Inflammatory macrophage (primary cell): ENCODE measurements around the gene HPS1.
A peak's percentile ranks its signal among the peaks of the same experiment; 100 is the strongest.

Experiments
- DNase-seq, 2 donors: peaks; one replicate each; pipeline ENCODE4 v3.0.0-alpha.2; 2020 to 2022

Gene HPS1

DNA sequence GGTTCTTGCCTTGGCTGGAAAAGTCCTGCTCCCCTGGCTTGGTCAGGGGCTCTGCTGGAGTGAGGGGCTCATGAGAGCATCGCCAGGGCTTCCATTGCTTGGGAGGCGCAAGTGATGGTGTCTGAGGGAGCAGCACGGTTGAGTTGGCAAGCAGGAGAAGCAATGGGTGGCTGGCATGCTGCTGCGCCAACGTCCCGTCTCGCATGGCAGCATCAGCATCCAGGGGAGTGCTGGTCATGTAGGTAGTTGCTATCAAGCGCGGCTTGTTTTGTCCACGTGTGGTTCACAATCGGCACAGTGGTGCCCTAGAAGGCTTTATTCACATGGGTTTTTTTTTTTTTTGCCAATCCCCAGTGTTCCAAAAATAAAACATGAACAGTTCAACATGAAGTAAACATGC, 35.6 kb downstream of the HPS1 start:
- DNase-seq: no peak

DNA sequence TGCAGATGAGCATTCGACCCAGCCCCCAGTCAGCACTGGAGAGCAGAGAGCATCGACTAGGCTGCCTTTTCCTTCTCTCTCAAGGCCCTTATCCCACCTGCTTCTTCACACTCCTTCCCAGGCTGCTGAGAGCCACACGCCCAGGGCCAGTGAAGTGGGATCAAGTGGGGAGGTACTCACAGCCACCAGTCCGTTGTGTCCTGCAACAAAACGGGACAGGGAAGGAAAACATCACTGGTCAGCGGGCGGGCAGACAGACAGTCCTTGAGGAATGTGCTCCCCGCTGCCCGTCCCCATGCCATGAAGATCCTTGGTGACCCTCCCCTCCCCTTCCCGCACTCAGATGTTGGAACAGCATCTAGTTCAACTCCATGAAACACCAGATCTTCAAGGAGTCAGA, 36.0 kb downstream of the HPS1 start:
- no peak for DNase-seq

GRCh38 chr10:98410135-98410743, 36.5 kb downstream of the HPS1 start:
- no peak for DNase-seq

- DNase-seq: no peak
Observed at GRCh38 chr10:98408799-98409198, 37.9 kb downstream of the HPS1 start.

DNA sequence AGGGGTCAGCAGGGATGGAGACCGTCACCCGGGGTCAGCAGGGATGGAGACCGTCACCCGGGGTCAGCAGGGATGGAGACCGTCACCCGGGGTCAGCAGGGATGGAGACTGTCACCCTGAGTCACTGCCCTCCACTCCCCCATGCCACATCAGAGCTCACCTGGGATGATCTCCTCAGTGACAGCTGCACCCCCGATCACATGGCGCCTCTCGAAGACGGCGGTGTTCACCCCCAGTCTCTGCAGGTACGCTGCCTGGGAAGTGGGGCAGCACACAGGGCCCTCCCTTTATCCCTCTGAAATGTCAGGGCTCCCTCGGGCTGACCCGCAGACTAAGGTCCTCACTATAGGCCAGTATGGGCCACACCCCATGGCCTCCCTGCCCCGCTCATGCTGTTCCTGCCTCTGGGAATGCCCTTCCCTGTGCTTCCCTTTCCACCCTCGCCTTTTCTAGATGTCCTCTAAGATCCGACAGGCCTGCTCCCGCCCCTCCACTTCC, 38.9 kb downstream of the HPS1 start:
- DNase-seq: no peak

DNA sequence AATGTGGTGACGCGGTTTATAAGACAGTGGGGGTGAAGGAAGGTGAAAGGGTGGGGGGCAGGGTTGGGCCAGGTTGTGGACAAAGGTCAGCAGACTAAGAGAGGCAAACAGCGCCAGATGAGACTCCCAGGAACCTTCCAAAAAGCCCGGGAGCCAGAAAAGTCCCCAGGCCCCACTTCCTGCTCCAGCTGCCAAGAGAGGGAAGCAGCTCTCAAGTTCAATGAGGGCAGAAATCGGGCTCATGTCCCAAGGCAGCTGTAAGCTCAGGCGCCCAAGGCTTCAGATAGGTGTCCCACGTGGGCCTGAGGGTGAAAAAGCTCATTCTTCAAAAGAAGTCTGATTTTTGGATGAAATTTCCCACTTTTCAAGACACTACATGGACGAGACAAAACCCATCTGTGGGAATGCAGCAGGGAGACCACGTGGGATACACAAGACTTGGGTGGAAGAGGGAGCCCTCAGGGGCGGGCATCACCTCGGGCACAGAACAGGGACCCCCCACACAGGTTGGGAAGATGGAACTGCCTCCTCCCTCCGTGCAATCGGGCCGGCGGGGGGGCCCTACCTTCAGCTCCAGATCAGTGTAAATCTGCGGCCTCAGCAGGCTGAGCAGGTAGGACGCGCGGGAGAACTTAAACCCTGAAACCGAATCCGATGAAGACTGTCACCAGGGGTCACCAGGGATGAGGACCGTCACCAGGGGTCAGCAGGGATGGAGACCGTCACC, 39.6 kb downstream of the HPS1 start:
- DNase-seq: no peak

- no peak for DNase-seq
Observed at GRCh38 chr10:98405422-98405821, 41.3 kb downstream of the HPS1 start.

- DNase-seq: no peak
Observed at GRCh38 chr10:98404571-98405359, 42.0 kb downstream of the HPS1 start.

- DNase-seq: no peak
Observed at GRCh38 chr10:98403812-98404504, 42.8 kb downstream of the HPS1 start.

DNA sequence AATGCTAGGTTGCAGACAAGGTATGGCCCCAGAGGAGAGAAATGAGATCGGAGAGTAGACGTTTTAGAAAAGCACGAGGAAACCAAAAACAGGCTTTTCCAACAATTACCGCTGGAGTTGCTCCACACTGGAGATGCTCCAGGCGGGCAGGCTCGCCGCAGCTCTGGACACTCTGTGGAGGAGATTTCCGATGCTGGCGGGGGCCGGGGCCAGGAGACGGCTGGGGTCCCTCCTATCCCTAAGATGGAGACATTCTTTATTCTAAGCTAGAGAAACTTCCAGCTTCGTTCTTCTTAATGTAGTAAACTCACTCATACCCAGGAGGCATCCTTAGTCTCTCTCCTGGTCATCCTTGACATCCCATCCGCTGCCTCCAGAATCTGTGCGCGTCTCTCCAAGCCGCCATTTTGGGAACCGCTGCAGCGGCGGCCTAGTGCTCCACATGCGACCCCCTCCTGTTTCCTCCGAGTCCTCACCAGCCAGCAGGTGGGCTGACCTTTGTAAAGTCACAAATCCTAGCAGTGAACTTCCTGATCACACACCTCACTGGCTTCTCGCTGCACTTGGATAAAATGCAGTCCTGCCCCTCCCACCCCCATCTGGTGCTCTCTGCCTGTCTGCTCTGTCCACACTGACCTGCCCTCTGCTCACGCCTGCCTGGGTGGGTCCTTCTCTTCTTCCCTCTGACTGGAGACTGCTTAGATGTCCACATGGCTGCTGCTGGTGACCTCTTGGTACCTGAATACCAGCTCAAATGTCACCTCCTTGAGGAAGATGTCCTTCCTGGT, 43.6 kb downstream of the HPS1 start:
- no peak for DNase-seq

- no peak for DNase-seq
Observed at GRCh38 chr10:98402478-98402877, 44.3 kb downstream of the HPS1 start.

DNA sequence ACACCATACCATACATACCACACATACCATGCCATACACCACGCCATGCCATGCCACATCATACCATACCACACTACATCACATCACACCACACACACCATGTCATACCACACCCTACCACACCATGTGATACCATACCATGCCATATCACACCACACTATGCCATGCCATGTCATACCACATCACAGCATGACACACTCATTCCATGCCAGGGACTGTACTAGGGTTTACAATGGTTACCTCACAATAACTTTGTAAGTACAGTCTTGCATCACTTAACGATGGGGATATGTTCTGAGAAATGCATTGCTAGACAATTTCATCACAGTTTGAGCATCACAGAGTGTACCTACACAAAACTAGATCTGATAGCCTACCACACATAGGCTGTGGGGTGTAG, 46.3 kb downstream of the HPS1 start:
- DNase-seq: peak in 1 of 2 donors; percentile 20

GRCh38 chr10:98399784-98400183, 47.0 kb downstream of the HPS1 start:
- no peak for DNase-seq

GRCh38 chr10:98397089-98397600, 49.6 kb downstream of the HPS1 start:
- DNase-seq: no peak

- peak; percentile 63 to 65 for DNase-seq
Observed at GRCh38 chr10:98396096-98397063, 50.4 kb downstream of the HPS1 start.

- DNase-seq: no peak
Observed at GRCh38 chr10:98394851-98395440, 51.8 kb downstream of the HPS1 start.

DNA sequence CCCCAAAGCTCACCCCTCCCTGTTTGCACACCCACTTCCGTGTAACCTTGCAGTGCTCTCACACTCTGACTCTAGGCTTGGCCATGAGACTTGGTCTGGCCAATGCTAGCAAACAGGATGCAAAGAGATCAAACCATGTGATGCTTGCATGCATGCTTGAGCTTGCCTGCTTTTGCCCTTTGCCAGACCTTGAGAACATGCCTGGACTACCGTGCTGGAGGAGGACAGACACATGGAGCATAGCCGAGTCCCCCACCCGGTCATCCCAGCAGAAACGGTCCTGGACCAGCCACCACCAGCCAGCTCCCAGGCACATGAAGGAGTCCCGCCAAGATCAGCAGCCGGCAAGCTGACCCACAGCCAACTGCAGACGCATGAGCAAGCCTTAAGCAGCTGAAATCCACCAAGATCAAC, 55.1 kb downstream of the HPS1 start:
- DNase-seq: peak; percentile 32 to 33

GRCh38 chr10:98391065-98391464, 55.7 kb downstream of the HPS1 start:
- peak; percentile 66 to 80 for DNase-seq

- DNase-seq: no peak
Observed at GRCh38 chr10:98390406-98390805, 56.3 kb downstream of the HPS1 start.

- DNase-seq: no peak
Observed at GRCh38 chr10:98389398-98389797, 57.3 kb downstream of the HPS1 start.
